ENCODE data around the gene FGF12.

FGF12 gene

GRCh38 chr3:192258721-192259120 is 468.6 kb downstream of the FGF12 start:
- Mint-ChIP-seq H3K9me3 (peaks cover 6% of the 10 kb centered on the region), H3K4me1 (ENCODE audit: low read depth) (no peaks in the 10 kb centered on the region), H3K27ac (no peak overlapping the region), H3K27me3 (no peaks in the 10 kb centered on the region), H3K36me3 (ENCODE audit: low read depth) (no peaks in the 10 kb centered on the region), H3K4me3 (no peak overlapping the region)
- no peak for DNase-seq

GRCh38 chr3:192255839-192256238 is 471.5 kb downstream of the FGF12 start:
- Mint-ChIP-seq H3K4me1 (ENCODE audit: low read depth) (no peaks in the 10 kb centered on the region), H3K36me3 (ENCODE audit: low read depth) (no peaks in the 10 kb centered on the region), H3K4me3 (no peak overlapping the region), H3K9me3 (peaks cover 6% of the 10 kb centered on the region), H3K27me3 (no peaks in the 10 kb centered on the region), H3K27ac (no peak overlapping the region)
- DNase-seq: no peak

GRCh38 chr3:192253138-192253887 is 474.0 kb downstream of the FGF12 start:
- no peak overlapping the region for H3K27ac Mint-ChIP-seq
- H3K4me3 Mint-ChIP-seq: no peak overlapping the region
- DNase-seq: no peak
- H3K27me3 Mint-ChIP-seq: no peaks in the 10 kb centered on the region
- H3K9me3 Mint-ChIP-seq: peaks cover 6% of the 10 kb centered on the region
- H3K36me3 Mint-ChIP-seq (ENCODE audit: low read depth): no peaks in the 10 kb centered on the region
- no peaks in the 10 kb centered on the region for H3K4me1 Mint-ChIP-seq (ENCODE audit: low read depth)

- Mint-ChIP-seq H3K27ac (no peak overlapping the region), H3K36me3 (ENCODE audit: low read depth) (no peaks in the 10 kb centered on the region), H3K4me1 (ENCODE audit: low read depth) (no peaks in the 10 kb centered on the region), H3K9me3 (no peaks in the 10 kb centered on the region), H3K4me3 (no peak overlapping the region), H3K27me3 (no peaks in the 10 kb centered on the region)
- no peak for DNase-seq
These were observed 477.8 kb downstream of the FGF12 start for GRCh38 chr3:192249516-192249915.

GRCh38 chr3:192246847-192247559 is 480.3 kb downstream of the FGF12 start:
- DNase-seq: no peak
- Mint-ChIP-seq H3K4me1 (ENCODE audit: low read depth) (no peaks in the 10 kb centered on the region), H3K4me3 (no peak overlapping the region), H3K27me3 (no peaks in the 10 kb centered on the region), H3K27ac (no peak overlapping the region), H3K36me3 (ENCODE audit: low read depth) (no peaks in the 10 kb centered on the region), H3K9me3 (no peaks in the 10 kb centered on the region)

GRCh38 chr3:192244591-192244990 is 482.8 kb downstream of the FGF12 start:
- Mint-ChIP-seq H3K27ac (no peak overlapping the region), H3K4me1 (ENCODE audit: low read depth) (no peaks in the 10 kb centered on the region), H3K27me3 (no peaks in the 10 kb centered on the region), H3K9me3 (no peaks in the 10 kb centered on the region), H3K4me3 (no peak overlapping the region), H3K36me3 (ENCODE audit: low read depth) (no peaks in the 10 kb centered on the region)
- DNase-seq: no peak

- H3K27ac Mint-ChIP-seq: no peak overlapping the region
- H3K27me3 Mint-ChIP-seq: no peaks in the 10 kb centered on the region
- no peaks in the 10 kb centered on the region for H3K4me1 Mint-ChIP-seq (ENCODE audit: low read depth)
- peaks cover 5% of the 10 kb centered on the region for H3K9me3 Mint-ChIP-seq
- no peaks in the 10 kb centered on the region for H3K36me3 Mint-ChIP-seq (ENCODE audit: low read depth)
- no peak for DNase-seq
- H3K4me3 Mint-ChIP-seq: no peak overlapping the region
These were observed 487.4 kb downstream of the FGF12 start for GRCh38 chr3:192239956-192240355.

- Mint-ChIP-seq H3K9me3 (peaks cover 14% of the 10 kb centered on the region), H3K36me3 (ENCODE audit: low read depth) (no peaks in the 10 kb centered on the region), H3K27ac (no peak overlapping the region), H3K4me3 (no peak overlapping the region), H3K4me1 (ENCODE audit: low read depth) (no peaks in the 10 kb centered on the region), H3K27me3 (no peaks in the 10 kb centered on the region)
- no peak for DNase-seq
These were observed 489.2 kb downstream of the FGF12 start for GRCh38 chr3:192237992-192238608.

GRCh38 chr3:192229866-192230265 is 497.5 kb downstream of the FGF12 start:
- no peak for DNase-seq
- Mint-ChIP-seq H3K9me3 (peaks cover 15% of the 10 kb centered on the region), H3K4me1 (ENCODE audit: low read depth) (no peaks in the 10 kb centered on the region), H3K27ac (no peak overlapping the region), H3K4me3 (no peak overlapping the region), H3K27me3 (no peaks in the 10 kb centered on the region), H3K36me3 (ENCODE audit: low read depth) (no peaks in the 10 kb centered on the region)

- Mint-ChIP-seq H3K9me3 (no peaks in the 10 kb centered on the region), H3K27ac (no peak overlapping the region), H3K36me3 (ENCODE audit: low read depth) (no peaks in the 10 kb centered on the region), H3K4me3 (no peak overlapping the region), H3K4me1 (ENCODE audit: low read depth) (no peaks in the 10 kb centered on the region), H3K27me3 (no peaks in the 10 kb centered on the region)
- DNase-seq: no peak
These were observed 502.6 kb downstream of the FGF12 start for GRCh38 chr3:192224634-192225155.

GRCh38 chr3:192223815-192224214 is 503.5 kb downstream of the FGF12 start:
- H3K9me3 Mint-ChIP-seq: no peaks in the 10 kb centered on the region

GRCh38 chr3:192220915-192221314 is 506.4 kb downstream of the FGF12 start:
- Mint-ChIP-seq H3K27me3 (no peaks in the 10 kb centered on the region), H3K36me3 (ENCODE audit: low read depth) (no peaks in the 10 kb centered on the region), H3K4me1 (ENCODE audit: low read depth) (no peaks in the 10 kb centered on the region), H3K27ac (no peak overlapping the region), H3K9me3 (no peaks in the 10 kb centered on the region), H3K4me3 (no peak overlapping the region)
- no peak for DNase-seq

More at GRCh38 chr3:192223815-192224214, 503.5 kb downstream of the FGF12 start:
- no peak overlapping the region for H3K27ac Mint-ChIP-seq
- H3K4me1 Mint-ChIP-seq (ENCODE audit: low read depth): no peaks in the 10 kb centered on the region
- H3K27me3 Mint-ChIP-seq: no peaks in the 10 kb centered on the region
- no peak overlapping the region for H3K4me3 Mint-ChIP-seq
- H3K36me3 Mint-ChIP-seq (ENCODE audit: low read depth): no peaks in the 10 kb centered on the region
- DNase-seq: no peak

- DNase-seq: no peak
- Mint-ChIP-seq H3K9me3 (no peaks in the 10 kb centered on the region), H3K4me1 (ENCODE audit: low read depth) (no peaks in the 10 kb centered on the region), H3K27ac (no peak overlapping the region), H3K27me3 (no peaks in the 10 kb centered on the region), H3K36me3 (ENCODE audit: low read depth) (no peaks in the 10 kb centered on the region), H3K4me3 (no peak overlapping the region)
These were observed 507.4 kb downstream of the FGF12 start for GRCh38 chr3:192219926-192220325.

GRCh38 chr3:192216067-192216466 is 511.3 kb downstream of the FGF12 start:
- H3K4me3 Mint-ChIP-seq: no peak overlapping the region
- H3K36me3 Mint-ChIP-seq (ENCODE audit: low read depth): no peaks in the 10 kb centered on the region
- no peaks in the 10 kb centered on the region for H3K27me3 Mint-ChIP-seq
- no peak overlapping the region for H3K27ac Mint-ChIP-seq
- H3K4me1 Mint-ChIP-seq (ENCODE audit: low read depth): no peaks in the 10 kb centered on the region
- DNase-seq: no peak
- H3K9me3 Mint-ChIP-seq: no peaks in the 10 kb centered on the region

- H3K27me3 Mint-ChIP-seq: no peaks in the 10 kb centered on the region
- H3K36me3 Mint-ChIP-seq (ENCODE audit: low read depth): no peaks in the 10 kb centered on the region
- no peaks in the 10 kb centered on the region for H3K9me3 Mint-ChIP-seq
- no peak overlapping the region for H3K27ac Mint-ChIP-seq
- H3K4me3 Mint-ChIP-seq: no peak overlapping the region
- no peaks in the 10 kb centered on the region for H3K4me1 Mint-ChIP-seq (ENCODE audit: low read depth)
- DNase-seq: no peak
These were observed 514.4 kb downstream of the FGF12 start for GRCh38 chr3:192212979-192213378.
